WTC11 (cell line): ENCODE results near the gene WDR7. TPM values are rescaled to one million over a fixed set of nuclear protein-coding genes. Genes with fewer than 3 reads are reported as not detected.

ENCODE experiments used
- ATAC-seq: fragments of 200-7000 bp; cut with Tn5 transposase; 2 replicates; pipeline ENCODE4 v1.10.0; 2021; ENCODE audit warnings: mild to moderate bottlenecking, moderate library complexity
- CTCF ChIA-PET: fragments of 300-600 bp; sonication (Branson Sonifier 250); formaldehyde crosslinking; loops from one replicate; lab custom pipeline; 2021; ENCODE audit warnings: antibody characterized with exemption; lab: Charles Lee
- POLR2A ChIA-PET: fragments of 350-600 bp; sonication (Branson Sonifier 250); formaldehyde crosslinking; loops from one replicate; lab custom pipeline; 2021; ENCODE audit warnings: antibody characterized with exemption; lab: Charles Lee
- DNase-seq: peaks from one replicate; pipeline ENCODE4 v3.0.0; 2021; ENCODE audit warnings: low spot score
- H3K27ac Mint-ChIP-seq: 2 replicates; pipeline ENCODE4 v1.8.0; 2021; ENCODE audit warnings: mixed read lengths
- H3K27me3 Mint-ChIP-seq: 2 replicates; pipeline ENCODE4 v1.8.0; 2021; ENCODE audit warnings: low read depth, mild to moderate bottlenecking, moderate library complexity, mixed read lengths
- H3K36me3 Mint-ChIP-seq: 2 replicates; pipeline ENCODE4 v1.8.0; 2021; ENCODE audit warnings: mixed read lengths
- H3K4me1 Mint-ChIP-seq: 2 replicates; pipeline ENCODE4 v1.8.0; 2022; ENCODE audit warnings: mixed read lengths
- H3K4me3 Mint-ChIP-seq: 2 replicates; pipeline ENCODE4 v1.8.0; 2021; ENCODE audit warnings: mild to moderate bottlenecking, moderate library complexity, mixed read lengths
- H3K9me3 Mint-ChIP-seq: 2 replicates; pipeline ENCODE4 v1.8.0; 2021; ENCODE audit warnings: mixed read lengths
- AFF4 ChIP-seq: sonication (generic); formaldehyde crosslinking; IDR thresholded peaks from 2 replicates; pipeline ENCODE4 v1.8.1; 2023; ENCODE audit warnings: mild to moderate bottlenecking, missing genetic modification reagents, borderline replicate concordance
- AR ChIP-seq: fragments of 250-450 bp; sonication (Bioruptor Pico); IDR thresholded peaks from 2 replicates; pipeline ENCODE4 v1.9.0; 2021; ENCODE audit warnings: mild to moderate bottlenecking
- ELF4 ChIP-seq: sonication (generic); formaldehyde crosslinking; IDR thresholded peaks from 2 replicates; pipeline ENCODE4 v1.8.1; 2022; ENCODE audit warnings: low read depth, mild to moderate bottlenecking, moderate library complexity, missing genetic modification reagents
- ETV6 ChIP-seq: sonication (generic); formaldehyde crosslinking; IDR thresholded peaks from 2 replicates; pipeline ENCODE4 v1.8.1; 2022; ENCODE audit warnings: mild to moderate bottlenecking, missing genetic modification reagents
- FOXK1 ChIP-seq: sonication (generic); formaldehyde crosslinking; IDR thresholded peaks from 2 replicates; pipeline ENCODE4 v1.8.0; 2022; ENCODE audit warnings: mild to moderate bottlenecking, moderate library complexity, missing genetic modification reagents
- FOXP4 ChIP-seq: sonication (generic); formaldehyde crosslinking; IDR thresholded peaks from 2 replicates; pipeline ENCODE4 v1.8.0; 2022; ENCODE audit warnings: mild to moderate bottlenecking, missing genetic modification reagents
- GABPB1 ChIP-seq: sonication (generic); formaldehyde crosslinking; IDR thresholded peaks from 2 replicates; pipeline ENCODE4 v1.8.1; 2023; ENCODE audit warnings: mild to moderate bottlenecking, missing genetic modification reagents
- KAT7 ChIP-seq: sonication (generic); formaldehyde crosslinking; IDR thresholded peaks from 2 replicates; pipeline ENCODE4 v1.8.1; 2023; ENCODE audit warnings: missing genetic modification reagents, mild to moderate bottlenecking, borderline replicate concordance
- MXD4 ChIP-seq: fragments of 250-450 bp; sonication (Bioruptor Pico); IDR thresholded peaks from 2 replicates; pipeline ENCODE4 v1.8.0; 2021; ENCODE audit warnings: mild to moderate bottlenecking, moderate library complexity, borderline replicate concordance
- MYBL2 ChIP-seq: sonication (generic); formaldehyde crosslinking; IDR thresholded peaks from 2 replicates; pipeline ENCODE4 v1.8.1; 2023; ENCODE audit warnings: mild to moderate bottlenecking, moderate library complexity, missing genetic modification reagents
- RORB ChIP-seq: fragments of 250-450 bp; sonication (Bioruptor Pico); IDR thresholded peaks from 2 replicates; pipeline ENCODE4 v1.9.0; 2021; ENCODE audit warnings: mild to moderate bottlenecking
- TEAD1 ChIP-seq: sonication (generic); formaldehyde crosslinking; IDR thresholded peaks from 2 replicates; pipeline ENCODE4 v1.8.0; 2022; ENCODE audit warnings: mild to moderate bottlenecking, missing genetic modification reagents
- ZNF232 ChIP-seq: sonication (generic); formaldehyde crosslinking; IDR thresholded peaks from 2 replicates; pipeline ENCODE4 v1.8.0; 2022; ENCODE audit warnings: mild to moderate bottlenecking, missing genetic modification reagents
- ZNF416 ChIP-seq: fragments of 250-450 bp; sonication (Bioruptor Pico); IDR thresholded peaks from 2 replicates; pipeline ENCODE4 v1.9.0; 2021; ENCODE audit warnings: mild to moderate bottlenecking, inconsistent platforms
- total RNA-seq: library from RNA; stranded (reverse); gene quantifications from 3 replicates; pipeline ENCODE4 v1.2.3, GENCODE V29; 2021
- TF ChIP-seq, protein P1 (sequence below): sonication (generic); formaldehyde crosslinking; IDR thresholded peaks from 2 replicates; pipeline ENCODE4 v1.8.0; 2022; ENCODE audit warnings: mild to moderate bottlenecking, missing genetic modification reagents
- TF ChIP-seq, protein P2 (sequence below): fragments of 250-450 bp; sonication (Bioruptor Pico); IDR thresholded peaks from 2 replicates; pipeline ENCODE4 v2.1.2; 2022; ENCODE audit warnings: mild to moderate bottlenecking, moderate library complexity

WDR7 gene
- total RNA-seq, 1 experiment from 2014 or later: 12.2 TPM

- no peaks in the 10 kb centered on the region for H3K36me3 Mint-ChIP-seq
- POLR2A ChIA-PET: no interaction called here
- H3K9me3 Mint-ChIP-seq: no peaks in the 10 kb centered on the region
- CTCF ChIA-PET: interaction anchor here (1.3 kb wide), 1 partner anchor 113 kb away, joined by 3 read pairs; no protein-coding TSS in a partner anchor
- no peak overlapping the region for H3K27ac Mint-ChIP-seq
- H3K4me1 Mint-ChIP-seq: peaks cover 16% of the 10 kb centered on the region
- DNase-seq: no peak
- no peak for TF ChIP-seq GABPB1 (CRISPR knock-in tag)
- no peak for TF ChIP-seq MYBL2 (CRISPR knock-in tag)
- TF ChIP-seq, protein P1, sequence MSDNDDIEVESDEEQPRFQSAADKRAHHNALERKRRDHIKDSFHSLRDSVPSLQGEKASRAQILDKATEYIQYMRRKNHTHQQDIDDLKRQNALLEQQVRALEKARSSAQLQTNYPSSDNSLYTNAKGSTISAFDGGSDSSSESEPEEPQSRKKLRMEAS (CRISPR knock-in tag): no peak
- TF ChIP-seq AFF4 (CRISPR knock-in tag): no peak
- no peak for TF ChIP-seq KAT7 (CRISPR knock-in tag)
- TF ChIP-seq FOXK1 (CRISPR knock-in tag): no peak
- TF ChIP-seq RORB: no peak
- no peak for TF ChIP-seq AR (CRISPR knock-in tag)
- no peak for TF ChIP-seq ZNF416 (CRISPR knock-in tag)
- no peak for TF ChIP-seq ELF4 (CRISPR knock-in tag)
- no peak for TF ChIP-seq MXD4 (CRISPR knock-in tag)
- TF ChIP-seq, protein P2, sequence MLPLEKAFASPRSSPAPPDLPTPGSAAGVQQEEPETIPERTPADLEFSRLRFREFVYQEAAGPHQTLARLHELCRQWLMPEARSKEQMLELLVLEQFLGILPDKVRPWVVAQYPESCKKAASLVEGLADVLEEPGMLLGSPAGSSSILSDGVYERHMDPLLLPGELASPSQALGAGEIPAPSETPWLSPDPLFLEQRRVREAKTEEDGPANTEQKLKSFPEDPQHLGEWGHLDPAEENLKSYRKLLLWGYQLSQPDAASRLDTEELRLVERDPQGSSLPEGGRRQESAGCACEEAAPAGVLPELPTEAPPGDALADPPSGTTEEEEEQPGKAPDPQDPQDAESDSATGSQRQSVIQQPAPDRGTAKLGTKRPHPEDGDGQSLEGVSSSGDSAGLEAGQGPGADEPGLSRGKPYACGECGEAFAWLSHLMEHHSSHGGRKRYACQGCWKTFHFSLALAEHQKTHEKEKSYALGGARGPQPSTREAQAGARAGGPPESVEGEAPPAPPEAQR (CRISPR knock-in tag): no peak
- no peak for TF ChIP-seq FOXP4 (CRISPR knock-in tag)
- no peaks in the 10 kb centered on the region for H3K27me3 Mint-ChIP-seq
- no peak for ATAC-seq
- no peak overlapping the region for H3K4me3 Mint-ChIP-seq
Measured at GRCh38 chr18:56902653-56903052, 251.5 kb downstream of the WDR7 start.

GRCh38 chr18:56903686-56904085, 252.5 kb downstream of the WDR7 start:
- ATAC-seq: no peak
- H3K36me3 Mint-ChIP-seq: no peaks in the 10 kb centered on the region
- H3K27me3 Mint-ChIP-seq: no peaks in the 10 kb centered on the region
- no peaks in the 10 kb centered on the region for H3K9me3 Mint-ChIP-seq
- POLR2A ChIA-PET: no interaction called here
- no peak for TF ChIP-seq ZNF232 (CRISPR knock-in tag)
- no peak for TF ChIP-seq MXD4 (CRISPR knock-in tag)
- TF ChIP-seq TEAD1: no peak
- TF ChIP-seq ETV6: no peak
- CTCF ChIA-PET: interaction anchor here (0.7 to 1.1 kb wide), 2 partner anchors 13 to 534 kb away, joined by 3 to 4 read pairs; no protein-coding TSS in a partner anchor
- H3K4me3 Mint-ChIP-seq: no peak overlapping the region
- no peak overlapping the region for H3K27ac Mint-ChIP-seq
- peaks cover 16% of the 10 kb centered on the region for H3K4me1 Mint-ChIP-seq
- DNase-seq: no peak
